Measurements from ENCODE around the gene KRTAP13-1.

Gene KRTAP13-1, protein sequence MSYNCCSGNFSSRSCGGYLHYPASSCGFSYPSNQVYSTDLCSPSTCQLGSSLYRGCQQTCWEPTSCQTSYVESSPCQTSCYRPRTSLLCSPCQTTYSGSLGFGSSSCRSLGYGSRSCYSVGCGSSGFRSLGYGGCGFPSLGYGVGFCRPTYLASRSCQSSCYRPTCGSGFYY

DNA sequence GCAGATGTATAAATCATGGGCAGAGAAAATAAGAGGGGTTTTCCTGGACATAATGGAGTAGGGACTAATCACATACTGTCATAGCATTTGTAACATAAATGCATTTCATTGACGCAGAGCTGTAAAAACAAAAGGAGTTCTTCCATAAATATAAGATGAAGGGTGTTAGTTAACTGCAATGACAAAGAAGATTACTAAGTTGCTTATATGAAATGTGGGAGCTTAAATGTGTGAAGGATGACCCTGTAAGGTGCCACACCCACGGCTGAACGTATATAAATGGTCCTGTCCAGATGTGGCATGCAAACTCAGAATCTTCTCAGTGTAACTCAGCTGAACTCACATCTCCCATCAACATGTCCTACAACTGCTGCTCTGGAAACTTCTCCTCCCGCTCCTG, at the start of gene KRTAP13-1:
TSS of gene KRTAP13-1 (plus strand) at position 301 of the 400 bp plus-strand sequence. CDS start at position 357, 56 bp downstream.
- Mint-ChIP-seq H3K36me3 (ENCODE audit: low read depth) (no peaks in the 10 kb centered on the region), H3K27me3 (peaks cover 3% of the 10 kb centered on the region), H3K9me3 (no peaks in the 10 kb centered on the region), H3K4me3 (no peak within 1 kb of the TSS), H3K4me1 (no peaks in the 10 kb centered on the region), H3K27ac (no peak within 1 kb of the TSS)
- no peak for ATAC-seq
- DNase-seq, result no peak

DNA sequence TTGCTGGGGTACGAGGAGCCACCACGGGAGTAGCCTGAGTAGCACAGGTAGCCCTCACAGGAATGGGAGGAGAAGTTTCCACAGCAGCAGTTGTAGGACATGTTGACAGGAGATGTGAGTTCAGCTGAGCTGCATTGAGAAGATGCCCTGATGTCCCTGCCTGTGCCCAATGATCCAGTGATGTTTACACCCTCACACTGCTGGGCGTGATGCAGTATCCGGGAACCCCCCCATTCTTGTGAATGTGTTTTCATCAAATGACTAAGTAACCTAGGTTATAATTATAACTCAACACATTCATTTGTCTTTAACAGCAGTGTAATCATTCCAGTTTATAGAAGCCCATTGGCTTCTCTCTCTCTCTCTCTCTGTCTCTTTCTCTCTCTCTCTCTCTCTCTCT, 47.3 kb upstream of the KRTAP13-1 start, which contains the start of gene KRTAP23-1:
TSS of gene KRTAP23-1 (minus strand) at position 101 of the 400 bp plus-strand sequence. CDS start at position 101, 0 bp downstream.
- Mint-ChIP-seq H3K4me1 (no peaks in the 10 kb centered on the region), H3K4me3 (no peak within 1 kb of the TSS), H3K36me3 (ENCODE audit: low read depth) (no peaks in the 10 kb centered on the region), H3K27me3 (no peaks in the 10 kb centered on the region), H3K27ac (no peak within 1 kb of the TSS), H3K9me3 (no peaks in the 10 kb centered on the region)
- ATAC-seq, result no peak
- DNase-seq, result no peak

DNA sequence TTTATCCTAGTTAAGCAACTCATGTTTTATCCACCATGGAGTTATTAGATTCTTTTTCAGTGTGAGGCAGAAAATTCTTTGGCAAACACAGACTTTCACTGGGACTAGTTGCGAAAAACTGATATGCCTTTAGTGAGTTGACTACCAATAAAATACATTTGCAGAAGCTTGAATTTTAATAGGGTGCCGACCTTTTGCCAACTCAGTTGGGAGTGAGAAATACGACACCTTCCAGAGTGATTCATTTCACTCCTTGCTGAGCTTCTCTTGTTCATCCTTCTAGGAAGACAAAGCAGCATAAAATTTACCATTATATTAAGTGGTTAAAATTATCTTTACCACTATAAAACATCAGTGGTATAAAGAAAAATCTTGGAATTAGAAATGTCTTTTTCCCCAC, 46.3 kb upstream of the KRTAP13-1 start:
- Mint-ChIP-seq H3K4me1 (no peaks in the 10 kb centered on the region), H3K27me3 (no peaks in the 10 kb centered on the region), H3K9me3 (no peaks in the 10 kb centered on the region), H3K4me3 (no peak overlapping the region), H3K36me3 (ENCODE audit: low read depth) (no peaks in the 10 kb centered on the region), H3K27ac (no peak overlapping the region)
- ATAC-seq (no peak), DNase-seq (no peak)

DNA sequence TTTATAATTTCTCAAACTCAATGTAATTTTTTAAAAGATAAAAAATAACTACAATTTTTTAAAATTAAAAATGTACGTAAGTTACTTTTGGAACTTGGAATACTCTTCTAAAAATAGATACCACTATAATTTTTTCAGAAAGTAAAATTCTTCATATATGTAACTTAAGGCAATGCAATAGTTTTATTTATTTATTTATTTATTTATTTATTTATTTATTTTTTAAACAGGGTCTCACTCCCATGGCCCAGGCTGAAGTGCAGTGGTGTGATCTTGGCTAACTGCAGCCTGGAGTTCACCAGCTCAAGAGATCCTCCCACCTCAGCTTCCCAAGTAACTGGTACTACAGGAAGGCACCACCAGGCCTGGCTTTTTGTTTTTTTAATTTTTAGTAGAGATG, 44.3 kb upstream of the KRTAP13-1 start:
- no peaks in the 10 kb centered on the region for H3K9me3 Mint-ChIP-seq
- no peak overlapping the region for H3K27ac Mint-ChIP-seq
- H3K4me1 Mint-ChIP-seq, result no peaks in the 10 kb centered on the region
- no peaks in the 10 kb centered on the region for H3K36me3 Mint-ChIP-seq (ENCODE audit: low read depth)
- ATAC-seq (no peak), DNase-seq (no peak)
- no peak overlapping the region for H3K4me3 Mint-ChIP-seq
- H3K27me3 Mint-ChIP-seq, result no peaks in the 10 kb centered on the region

DNA sequence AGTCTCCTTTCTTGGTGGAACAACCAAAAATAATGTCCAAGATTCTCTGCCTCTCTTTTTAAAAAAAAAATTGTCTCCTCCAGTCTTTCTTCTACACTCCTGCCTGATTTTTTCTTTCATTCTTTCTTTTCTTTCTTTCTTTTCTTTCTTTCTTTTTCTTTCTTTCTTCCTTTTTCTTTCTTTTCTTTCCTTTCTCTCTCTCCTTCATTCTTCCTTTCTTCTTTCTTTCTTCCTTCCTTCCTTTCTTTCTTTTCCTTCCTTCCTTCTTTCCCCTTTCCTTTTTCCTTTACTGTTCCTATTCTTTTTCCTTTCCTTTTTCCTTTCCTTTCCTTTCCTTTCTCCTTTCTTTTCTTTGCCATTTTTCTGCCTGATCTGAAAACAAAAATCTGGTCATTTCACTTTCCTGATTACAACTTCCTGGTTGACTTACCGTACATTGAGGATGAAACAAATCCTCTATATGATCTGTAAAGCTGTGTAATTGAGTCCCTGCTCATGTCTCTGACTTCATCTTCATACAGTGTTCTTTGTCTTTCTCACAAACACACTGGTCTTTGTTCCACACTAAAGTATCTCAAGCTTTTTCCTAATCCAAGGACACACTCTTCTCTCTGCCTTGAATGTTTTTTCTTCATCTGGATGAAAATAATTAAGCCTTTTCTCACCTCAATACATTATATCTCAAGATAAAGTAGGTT, 41.4 kb upstream of the KRTAP13-1 start:
- Mint-ChIP-seq H3K4me3 (no peak overlapping the region), H3K9me3 (no peaks in the 10 kb centered on the region), H3K27ac (no peak overlapping the region), H3K36me3 (ENCODE audit: low read depth) (no peaks in the 10 kb centered on the region), H3K27me3 (no peaks in the 10 kb centered on the region), H3K4me1 (no peaks in the 10 kb centered on the region)
- ATAC-seq (no peak), DNase-seq (no peak)

DNA sequence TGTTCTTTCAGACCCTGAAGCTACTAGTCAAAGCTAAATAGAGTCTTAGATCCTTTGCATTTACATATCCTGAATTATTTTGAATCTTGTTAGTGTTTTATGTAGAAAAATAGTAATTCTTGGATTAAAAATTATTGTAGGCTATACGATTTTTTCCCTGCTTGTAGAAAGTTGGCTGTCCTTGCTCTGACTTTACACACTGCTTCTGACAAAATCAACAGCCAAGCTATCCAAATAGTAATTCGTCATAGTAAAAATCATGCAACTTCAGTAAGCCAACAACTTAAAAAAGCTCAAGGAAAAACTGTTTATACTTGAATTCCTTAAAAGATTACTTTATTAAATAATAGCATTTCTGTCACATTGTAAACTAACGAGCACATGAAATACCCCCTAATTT, 39.9 kb upstream of the KRTAP13-1 start:
- Mint-ChIP-seq H3K9me3 (no peaks in the 10 kb centered on the region), H3K27me3 (no peaks in the 10 kb centered on the region), H3K36me3 (ENCODE audit: low read depth) (no peaks in the 10 kb centered on the region), H3K27ac (no peak overlapping the region), H3K4me1 (no peaks in the 10 kb centered on the region), H3K4me3 (no peak overlapping the region)
- DNase-seq (no peak), ATAC-seq (no peak)

DNA sequence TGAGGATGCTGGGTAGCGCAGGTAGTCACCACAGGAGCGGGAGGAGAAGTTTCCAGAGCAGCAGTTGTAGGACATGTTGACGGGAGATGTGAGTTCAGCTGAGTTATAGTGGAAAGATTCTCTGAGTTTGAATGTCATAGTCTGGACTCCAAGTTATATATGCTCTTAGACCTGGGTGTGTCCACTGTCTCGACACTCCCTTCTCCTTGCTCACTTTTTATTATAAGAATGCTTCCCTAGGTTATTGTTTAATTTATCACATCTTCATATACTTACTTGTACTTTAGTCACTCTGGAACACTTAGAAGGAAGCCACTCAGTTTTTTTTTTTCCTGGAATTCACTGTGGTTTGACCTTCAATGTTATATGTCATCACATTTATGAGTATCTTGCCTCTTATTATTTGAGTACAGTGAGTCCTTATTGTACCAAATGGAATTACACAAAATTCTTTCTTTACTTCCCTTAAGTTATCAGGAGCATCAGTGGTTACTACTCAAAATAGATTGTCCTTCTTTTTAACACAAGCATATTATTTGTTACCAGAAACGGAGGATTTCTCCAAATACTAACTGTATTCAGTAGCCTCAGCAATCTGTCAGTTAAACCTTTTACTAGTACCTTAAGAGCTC, 23.6 kb upstream of the KRTAP13-1 start, which contains the start of gene KRTAP13-2:
TSS of gene KRTAP13-2 (minus strand) at position 133 of the 632 bp plus-strand sequence. CDS start at position 75, 58 bp downstream.
- H3K4me1 Mint-ChIP-seq, result no peaks in the 10 kb centered on the region
- H3K36me3 Mint-ChIP-seq (ENCODE audit: low read depth), result no peaks in the 10 kb centered on the region
- DNase-seq, result no peak
- ATAC-seq, result no peak
- H3K27me3 Mint-ChIP-seq, result peaks cover 2% of the 10 kb centered on the region
- no peak within 1 kb of the TSS for H3K27ac Mint-ChIP-seq
- no peak within 1 kb of the TSS for H3K4me3 Mint-ChIP-seq
- H3K9me3 Mint-ChIP-seq, result no peaks in the 10 kb centered on the region

DNA sequence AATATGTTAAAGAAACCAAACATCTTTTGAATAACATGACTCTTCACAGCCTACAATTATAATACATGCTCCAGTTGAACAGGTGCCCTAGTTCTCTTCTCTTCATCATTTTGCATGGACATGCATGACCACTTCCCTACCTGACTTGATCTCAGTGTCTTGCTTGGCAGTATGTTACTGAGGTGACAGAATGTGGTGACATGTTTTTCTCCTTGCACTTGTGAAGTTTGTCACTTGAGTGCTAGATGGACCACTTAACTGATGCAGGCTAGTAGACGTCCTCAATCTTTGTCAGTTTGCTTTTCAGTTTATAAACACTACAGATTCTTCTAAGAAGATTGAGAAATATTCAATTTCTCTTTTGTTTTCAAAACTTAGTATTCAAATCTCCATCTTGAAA, 13.6 kb upstream of the KRTAP13-1 start:
- H3K27me3 Mint-ChIP-seq, result peaks cover 2% of the 10 kb centered on the region
- no peaks in the 10 kb centered on the region for H3K36me3 Mint-ChIP-seq (ENCODE audit: low read depth)
- DNase-seq (no peak), ATAC-seq (no peak)
- no peaks in the 10 kb centered on the region for H3K4me1 Mint-ChIP-seq
- no peak overlapping the region for H3K4me3 Mint-ChIP-seq
- no peak overlapping the region for H3K27ac Mint-ChIP-seq
- H3K9me3 Mint-ChIP-seq, result no peaks in the 10 kb centered on the region

DNA sequence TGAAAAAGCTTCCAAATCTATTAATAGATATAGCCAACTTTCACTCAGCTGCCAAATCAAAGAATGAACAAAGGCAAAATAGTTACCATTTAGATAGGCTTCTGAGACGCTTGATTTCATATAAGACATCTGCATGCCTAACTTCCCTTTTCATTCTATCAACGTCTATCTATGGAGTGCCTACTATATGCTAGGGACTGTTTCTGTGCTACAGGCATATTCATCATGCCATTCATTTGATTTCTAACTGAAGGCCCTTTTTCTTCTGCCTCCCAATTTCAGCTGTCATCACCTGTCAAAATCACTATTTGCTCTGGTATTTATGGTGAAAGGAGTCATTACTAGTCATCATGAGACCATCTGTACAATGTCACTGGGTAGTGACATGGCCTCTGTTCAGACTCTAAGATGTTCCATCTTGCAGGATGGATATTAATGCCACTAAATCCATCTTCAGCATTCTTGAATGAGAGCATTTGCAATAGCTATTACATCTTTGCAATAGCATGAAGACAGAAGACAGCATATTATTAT, 4.3 kb upstream of the KRTAP13-1 start:
- Mint-ChIP-seq H3K4me3 (no peak overlapping the region), H3K36me3 (ENCODE audit: low read depth) (no peaks in the 10 kb centered on the region), H3K4me1 (no peaks in the 10 kb centered on the region), H3K27me3 (no peaks in the 10 kb centered on the region), H3K27ac (no peak overlapping the region), H3K9me3 (peaks cover 4% of the 10 kb centered on the region)
- DNase-seq (no peak), ATAC-seq (no peak)

DNA sequence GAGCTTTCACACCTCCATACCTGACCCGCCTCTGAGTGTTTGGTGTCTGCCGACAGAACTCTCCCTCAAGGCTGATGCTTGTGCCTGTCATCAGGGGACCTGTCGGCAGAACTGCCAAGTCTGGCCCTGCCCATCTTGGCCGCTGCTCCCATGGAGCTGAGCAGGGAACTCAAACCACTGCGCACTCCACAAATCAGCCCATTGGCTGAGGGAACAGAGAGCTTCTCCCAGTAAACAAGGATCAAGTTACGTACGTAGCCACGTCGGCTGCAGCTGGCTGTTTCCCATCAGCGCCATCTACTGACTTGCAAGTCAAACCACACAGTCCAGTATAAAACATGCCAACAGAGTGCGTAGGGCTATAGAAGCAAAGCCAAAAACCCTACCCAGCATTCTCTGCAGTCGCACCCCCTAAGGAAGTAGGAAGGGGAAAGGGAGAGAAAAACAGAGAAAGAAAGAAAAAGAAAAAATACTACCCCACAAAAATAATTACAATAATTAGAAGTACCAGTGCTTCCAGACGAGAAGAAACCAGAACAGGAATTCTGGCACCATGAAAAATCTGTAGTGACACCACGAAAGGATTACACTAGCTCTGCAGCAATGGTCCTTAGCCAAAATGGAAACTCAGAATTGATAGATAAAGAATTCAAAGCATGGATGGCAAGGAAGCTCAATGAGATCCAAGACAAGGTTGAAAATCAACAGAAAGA, 13.1 kb downstream of the KRTAP13-1 start:
- no peak overlapping the region for H3K27ac Mint-ChIP-seq

DNA sequence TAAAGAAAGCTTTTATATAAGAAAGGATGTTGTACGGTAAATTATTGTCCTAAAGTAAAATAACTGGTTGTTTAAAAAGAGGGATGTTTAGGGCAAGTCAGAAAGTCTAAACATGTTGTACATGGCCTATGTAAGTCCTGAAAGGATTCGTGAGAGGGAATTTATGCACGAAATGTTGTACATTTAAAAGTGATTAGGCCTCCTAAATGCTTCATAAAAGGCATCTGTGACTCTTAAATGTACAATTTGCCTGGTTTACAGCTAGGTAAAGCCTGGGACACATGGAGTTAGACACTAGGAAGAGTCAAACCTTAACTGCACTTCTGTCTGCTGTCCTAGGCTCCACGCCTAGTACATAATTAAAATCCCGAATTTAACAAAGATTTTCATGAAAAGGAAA, 20.2 kb downstream of the KRTAP13-1 start:
- Mint-ChIP-seq H3K4me3 (no peak overlapping the region), H3K27ac (no peak overlapping the region), H3K4me1 (no peaks in the 10 kb centered on the region), H3K9me3 (peaks cover 11% of the 10 kb centered on the region), H3K36me3 (ENCODE audit: low read depth) (no peaks in the 10 kb centered on the region), H3K27me3 (peaks cover 2% of the 10 kb centered on the region)
- DNase-seq (no peak), ATAC-seq (no peak)

More for the DNA sequence above, 13.1 kb downstream of the KRTAP13-1 start:
- Mint-ChIP-seq H3K4me3 (no peak overlapping the region), H3K27me3 (peaks cover 8% of the 10 kb centered on the region), H3K36me3 (ENCODE audit: low read depth) (no peaks in the 10 kb centered on the region), H3K4me1 (no peaks in the 10 kb centered on the region), H3K9me3 (peaks cover 11% of the 10 kb centered on the region)
- DNase-seq (peak; percentile 2), ATAC-seq (peak; percentile 46)

DNA sequence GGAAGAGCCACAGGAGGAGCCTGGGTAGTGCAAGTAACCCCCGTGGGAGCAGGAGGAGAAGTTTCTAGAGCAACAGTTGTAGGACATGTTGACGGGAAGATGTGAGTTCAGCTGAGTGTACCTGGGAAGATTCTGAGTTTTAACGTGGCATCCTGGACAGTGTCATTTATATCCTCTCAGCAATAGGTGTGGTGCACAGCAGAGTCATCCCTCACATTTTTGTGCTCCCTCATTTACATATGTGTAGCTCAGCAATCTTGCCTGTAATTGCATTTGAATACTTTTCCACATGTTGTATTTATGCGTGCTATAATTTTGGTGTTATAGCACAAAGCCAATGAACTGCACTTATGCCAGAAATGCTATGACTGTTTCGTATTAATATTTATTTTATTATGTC, 30.0 kb downstream of the KRTAP13-1 start, which contains the start of gene KRTAP13-3:
TSS of gene KRTAP13-3 (minus strand) at position 101 of the 400 bp plus-strand sequence. CDS start at position 87, 14 bp downstream.
- H3K9me3 Mint-ChIP-seq, result no peaks in the 10 kb centered on the region
- no peaks in the 10 kb centered on the region for H3K36me3 Mint-ChIP-seq (ENCODE audit: low read depth)
- no peak within 1 kb of the TSS for H3K27ac Mint-ChIP-seq
- DNase-seq (no peak), ATAC-seq (no peak)
- H3K27me3 Mint-ChIP-seq, result peaks cover 1% of the 10 kb centered on the region
- H3K4me3 Mint-ChIP-seq, result no peak within 1 kb of the TSS
- H3K4me1 Mint-ChIP-seq, result no peaks in the 10 kb centered on the region

DNA sequence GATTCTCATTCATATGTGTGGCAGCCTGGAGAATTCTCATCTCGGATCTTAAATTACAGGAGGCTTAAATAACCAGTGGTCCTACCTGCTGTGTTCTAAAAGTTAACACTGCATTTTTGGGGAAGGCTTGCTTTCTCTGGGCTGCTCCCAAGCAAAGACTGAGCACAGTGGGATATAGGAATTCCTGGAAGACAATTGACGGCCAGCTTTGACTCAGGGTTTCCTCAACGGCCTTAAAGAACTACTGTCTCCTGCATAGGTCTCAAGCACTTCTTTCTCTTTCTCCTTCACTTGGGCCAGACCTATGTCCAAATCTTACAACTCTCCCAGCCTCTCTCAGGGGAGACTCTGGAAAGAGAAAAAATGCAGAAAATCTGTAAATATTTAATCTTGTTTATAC, 30.9 kb downstream of the KRTAP13-1 start:
- H3K4me3 Mint-ChIP-seq, result no peak overlapping the region
- no peaks in the 10 kb centered on the region for H3K9me3 Mint-ChIP-seq
- ATAC-seq, result no peak
- no peaks in the 10 kb centered on the region for H3K4me1 Mint-ChIP-seq
- no peaks in the 10 kb centered on the region for H3K36me3 Mint-ChIP-seq (ENCODE audit: low read depth)
- no peak for DNase-seq
- peaks cover 1% of the 10 kb centered on the region for H3K27me3 Mint-ChIP-seq
- no peak overlapping the region for H3K27ac Mint-ChIP-seq

DNA sequence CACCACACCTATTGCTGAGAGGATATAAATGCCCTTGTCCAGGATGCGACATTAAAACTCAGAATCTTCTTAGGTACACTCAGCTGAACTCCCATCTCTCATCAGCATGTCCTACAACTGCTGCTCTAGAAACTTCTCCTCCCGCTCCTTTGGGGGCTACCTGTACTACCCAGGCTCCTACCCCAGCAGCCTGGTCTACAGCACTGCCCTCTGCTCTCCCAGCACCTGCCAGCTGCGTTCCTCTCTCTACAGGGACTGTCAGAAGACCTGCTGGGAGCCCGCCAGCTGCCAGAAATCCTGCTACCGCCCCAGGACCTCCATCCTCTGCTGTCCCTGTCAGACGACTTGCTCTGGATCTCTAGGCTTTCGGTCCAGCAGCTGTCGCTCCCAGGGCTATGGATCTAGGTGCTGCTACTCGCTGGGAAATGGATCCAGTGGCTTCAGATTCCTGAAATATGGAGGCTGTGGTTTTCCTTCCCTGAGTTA, 34.4 kb downstream of the KRTAP13-1 start, which contains the start of gene KRTAP13-4:
TSS of gene KRTAP13-4 (plus strand) at position 51 of the 486 bp plus-strand sequence. CDS start at position 107, 56 bp downstream.
- no peak for ATAC-seq
- Mint-ChIP-seq H3K4me1 (no peaks in the 10 kb centered on the region), H3K27ac (no peak within 1 kb of the TSS), H3K36me3 (ENCODE audit: low read depth) (no peaks in the 10 kb centered on the region), H3K9me3 (no peaks in the 10 kb centered on the region), H3K27me3 (peaks cover 6% of the 10 kb centered on the region), H3K4me3 (no peak within 1 kb of the TSS)
- no peak for DNase-seq
